ENCODE measurements around the gene GINS2.

The GINS2 gene

DNA sequence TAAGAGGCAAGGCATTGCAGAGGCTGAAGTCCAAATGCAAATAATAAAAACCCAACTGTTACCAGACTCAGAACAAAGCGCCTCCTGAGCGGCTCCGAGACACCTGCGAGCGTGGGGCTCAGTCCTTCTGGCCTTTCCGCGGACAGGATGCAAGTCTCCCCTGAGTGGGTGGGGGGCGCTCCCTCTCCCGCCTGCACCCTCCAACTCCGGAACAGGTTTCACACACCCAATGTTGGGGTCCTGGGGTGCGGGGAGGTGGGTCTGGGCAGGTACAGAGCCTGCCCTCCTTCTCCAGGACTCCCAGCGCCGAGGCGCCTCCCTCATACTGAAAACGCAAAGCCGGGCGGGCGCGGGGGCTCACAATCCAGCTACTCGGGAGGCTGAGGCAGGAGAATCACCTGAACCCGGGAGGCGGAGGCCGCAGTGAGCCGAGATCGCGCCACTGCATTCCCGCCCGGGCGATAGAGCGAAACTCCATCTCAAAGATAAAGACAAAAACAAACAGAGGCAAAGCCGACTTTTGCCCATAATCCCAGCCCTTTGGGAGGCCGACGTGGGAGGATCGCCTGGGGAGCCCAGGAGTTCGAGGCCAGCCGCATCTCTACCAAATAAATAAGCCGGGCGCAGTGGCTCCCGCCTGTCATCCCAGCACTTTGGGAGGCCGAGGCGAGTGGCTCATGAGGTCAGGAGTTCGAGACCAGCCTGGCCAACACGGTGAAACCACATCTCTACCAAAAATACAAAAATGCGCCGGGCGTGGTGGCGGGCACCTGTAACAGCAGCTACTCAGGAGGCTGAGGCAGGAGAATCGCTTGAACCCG lies 893 bp downstream of the GINS2 start:
- DNase-seq = peak; percentile 30

DNA sequence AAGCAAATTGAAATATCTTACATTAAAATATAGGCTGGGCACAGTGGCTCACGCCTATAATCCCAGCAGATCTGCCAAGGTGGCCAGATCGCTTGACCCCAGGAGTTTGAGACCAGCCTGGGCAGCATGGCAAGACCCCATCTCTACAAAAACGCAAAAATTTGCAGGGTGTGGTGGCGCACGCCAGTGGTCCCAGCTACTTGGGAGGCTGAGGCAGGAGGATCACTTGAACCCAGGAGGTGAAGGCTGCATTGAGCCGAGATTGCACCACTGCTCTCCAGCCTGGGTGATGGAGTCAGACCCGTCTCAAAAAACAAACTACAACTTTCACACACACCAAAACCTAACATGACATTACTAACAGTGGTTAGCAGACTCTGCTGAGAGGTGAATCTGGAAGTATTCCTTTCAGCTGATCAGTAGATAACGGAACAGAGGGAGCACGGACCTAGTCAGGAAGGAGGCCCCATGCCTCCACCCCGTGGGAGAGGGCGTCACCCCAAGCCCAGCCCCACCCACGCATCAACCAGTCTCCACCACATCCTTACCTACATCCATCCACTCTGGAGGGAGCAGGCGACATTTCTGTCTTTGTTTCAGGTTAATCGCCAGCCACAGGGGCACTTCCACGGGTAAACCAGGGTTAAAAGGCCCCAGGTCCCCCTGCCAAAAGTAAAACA lies 1.7 kb downstream of the GINS2 start:
- DNase-seq = peak; percentile 51

DNA sequence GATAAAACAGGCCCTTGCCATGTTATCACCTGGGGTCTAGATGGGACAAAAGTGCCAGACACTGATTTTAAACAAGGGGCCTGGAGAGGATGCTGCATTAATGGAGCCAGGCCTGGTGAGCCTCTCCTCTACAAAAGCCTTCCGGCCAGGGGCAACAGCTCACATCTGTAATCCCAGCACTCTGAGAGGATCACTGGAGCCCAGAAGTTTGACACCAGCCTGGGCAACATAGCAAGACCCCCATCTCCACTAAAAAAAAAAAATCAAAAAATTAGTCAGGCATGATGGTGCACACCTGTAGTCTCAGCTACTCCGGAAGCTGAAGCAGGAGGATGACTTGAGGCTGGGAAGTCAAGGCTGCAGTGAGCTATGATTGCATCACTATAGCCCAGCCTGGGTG lies 3.5 kb downstream of the GINS2 start:
- DNase-seq = no peak

DNA sequence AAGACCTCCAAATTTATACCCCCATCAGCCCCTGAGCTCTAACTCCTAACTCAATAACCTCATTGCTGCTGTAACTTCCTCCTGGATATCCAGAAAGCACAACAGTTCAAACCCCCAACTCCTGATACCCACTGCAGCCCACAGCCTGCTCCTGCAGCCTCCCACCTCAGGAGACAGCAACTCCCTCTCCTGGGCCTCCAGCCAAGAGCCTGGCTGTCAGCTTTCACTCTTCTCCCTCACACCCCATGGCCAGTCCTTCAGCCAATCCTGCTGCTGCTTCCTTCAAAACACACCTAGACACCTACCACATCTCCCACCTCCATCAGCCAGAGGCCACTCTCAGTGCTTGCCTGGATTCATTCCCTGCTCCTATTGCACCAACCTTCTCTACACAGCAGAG lies 5.4 kb downstream of the GINS2 start:
- no peak for DNase-seq

DNA sequence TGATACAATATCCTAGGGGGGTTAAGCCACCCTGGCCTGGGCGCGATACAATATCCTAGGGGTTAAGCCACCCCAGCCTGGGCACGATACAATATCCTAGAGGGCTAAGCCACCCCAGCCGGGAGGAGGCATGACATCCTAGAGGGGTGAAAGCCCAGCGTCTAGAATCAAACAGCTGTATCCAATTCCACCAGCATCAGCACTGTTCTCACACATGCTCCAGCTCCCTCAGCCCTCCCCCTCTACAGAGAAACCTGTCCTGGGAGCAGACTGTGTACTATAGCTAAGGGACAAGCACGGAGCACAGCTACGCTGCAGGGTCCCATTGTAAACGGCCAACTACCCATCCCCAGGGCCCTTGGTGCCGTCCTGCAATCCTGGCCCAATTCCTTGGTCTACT lies 6.2 kb downstream of the GINS2 start:
- no peak for DNase-seq

DNA sequence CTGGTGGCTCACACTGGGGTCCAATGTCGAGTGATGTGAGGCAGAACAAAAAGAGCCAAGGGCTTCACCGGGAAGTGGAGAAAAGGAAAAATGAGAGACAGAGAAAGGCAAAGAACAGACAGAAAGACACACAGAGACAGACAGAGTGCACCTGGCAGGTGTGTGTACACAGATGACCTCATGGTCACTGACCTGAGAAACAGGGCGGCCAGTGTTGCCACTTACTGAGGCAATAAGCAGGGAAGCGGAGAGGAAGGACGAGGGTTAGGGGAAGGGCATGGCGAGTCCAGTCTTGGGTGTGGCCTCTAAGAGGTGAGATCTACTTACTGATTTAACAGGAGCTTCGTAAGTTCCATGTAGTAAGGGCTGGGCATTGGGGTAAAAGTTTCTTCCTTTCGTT lies 7.5 kb downstream of the GINS2 start:
- DNase-seq = no peak

DNA sequence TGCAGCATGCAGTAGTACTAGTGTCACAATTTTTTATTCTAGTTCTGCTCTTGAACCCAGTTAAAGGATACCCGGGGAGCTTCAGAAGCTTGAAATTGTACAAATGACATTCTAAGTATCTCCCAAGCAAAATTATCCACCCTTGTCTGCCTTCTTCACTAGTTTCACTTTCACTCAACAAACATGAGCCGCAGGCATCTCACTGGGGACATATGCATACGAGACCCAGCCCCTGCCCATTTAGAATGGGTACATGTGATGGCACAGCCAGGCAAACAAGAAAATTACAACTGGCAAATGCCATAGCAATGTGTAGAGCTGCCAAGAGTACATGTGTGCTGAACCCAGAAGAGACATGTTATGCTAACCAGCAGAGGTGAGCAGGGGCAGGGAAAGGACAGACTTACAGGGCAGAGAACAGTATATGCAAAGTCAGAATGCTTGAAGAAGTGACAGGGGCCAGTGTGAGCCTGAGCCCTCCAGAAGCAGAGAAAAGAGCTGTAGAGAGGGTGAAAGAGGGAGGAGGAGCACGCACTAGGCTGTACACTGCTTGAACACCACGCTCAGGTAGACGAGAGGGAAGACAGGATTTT lies 8.3 kb downstream of the GINS2 start:
- no peak for DNase-seq

DNA sequence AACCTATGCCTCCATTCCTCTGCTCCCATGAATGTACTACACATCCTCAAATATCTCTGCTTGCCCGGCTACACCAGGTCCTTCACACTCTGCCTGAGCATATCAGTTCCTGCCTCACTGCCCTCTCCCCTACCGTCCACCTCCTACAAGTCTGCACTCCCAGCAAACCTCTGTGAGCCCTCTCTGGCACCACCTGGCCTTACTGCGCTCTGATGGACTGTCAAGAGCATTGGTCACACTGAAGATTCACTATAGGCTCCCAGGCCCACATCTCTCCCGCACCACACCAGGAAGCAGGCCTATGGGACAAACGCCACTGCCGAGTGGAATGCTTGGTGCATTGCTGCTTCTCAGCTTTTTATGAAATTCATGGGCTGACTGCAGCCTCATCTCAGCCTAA lies 8.9 kb downstream of the GINS2 start:
- DNase-seq = no peak

DNA sequence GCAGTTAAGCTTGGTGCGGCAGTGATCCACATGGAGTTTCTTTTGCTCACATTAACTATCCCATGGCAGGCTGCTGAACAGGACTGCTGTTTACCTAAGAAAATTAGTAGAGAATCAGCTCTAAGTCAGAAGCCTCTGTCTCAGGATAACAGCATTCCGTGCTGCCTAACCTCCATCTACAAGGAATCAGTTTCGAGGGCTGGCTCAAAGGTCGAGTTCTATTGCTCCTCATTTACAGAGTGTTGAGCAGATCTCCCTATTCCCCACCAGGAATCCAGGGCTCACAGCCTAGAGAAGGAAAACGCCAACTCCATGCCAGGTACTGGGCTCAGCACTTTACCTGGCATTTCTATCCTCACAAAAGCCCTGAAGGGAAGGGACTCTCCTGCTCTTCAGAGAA lies 9.9 kb downstream of the GINS2 start:
- no peak for DNase-seq

DNA sequence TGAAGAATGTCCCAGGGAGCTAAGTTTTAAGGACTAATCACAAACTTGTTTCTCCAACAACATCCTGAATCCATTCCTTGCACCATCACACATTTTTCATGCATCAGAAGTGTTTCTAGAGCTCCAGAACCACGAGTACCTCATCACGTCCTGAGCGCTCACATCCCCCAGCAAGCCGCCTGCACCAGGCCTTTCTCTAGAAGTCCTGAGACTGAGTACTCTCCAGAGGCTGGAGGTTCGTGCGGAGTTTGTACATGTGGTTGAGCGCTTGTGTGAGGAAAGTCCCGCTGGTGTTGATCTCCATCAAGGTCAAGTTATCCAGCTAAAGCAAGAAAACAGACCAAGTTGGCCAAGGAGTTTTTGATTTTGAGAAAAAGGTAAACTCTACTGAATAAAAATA lies 10.7 kb downstream of the GINS2 start:
- DNase-seq = no peak

DNA sequence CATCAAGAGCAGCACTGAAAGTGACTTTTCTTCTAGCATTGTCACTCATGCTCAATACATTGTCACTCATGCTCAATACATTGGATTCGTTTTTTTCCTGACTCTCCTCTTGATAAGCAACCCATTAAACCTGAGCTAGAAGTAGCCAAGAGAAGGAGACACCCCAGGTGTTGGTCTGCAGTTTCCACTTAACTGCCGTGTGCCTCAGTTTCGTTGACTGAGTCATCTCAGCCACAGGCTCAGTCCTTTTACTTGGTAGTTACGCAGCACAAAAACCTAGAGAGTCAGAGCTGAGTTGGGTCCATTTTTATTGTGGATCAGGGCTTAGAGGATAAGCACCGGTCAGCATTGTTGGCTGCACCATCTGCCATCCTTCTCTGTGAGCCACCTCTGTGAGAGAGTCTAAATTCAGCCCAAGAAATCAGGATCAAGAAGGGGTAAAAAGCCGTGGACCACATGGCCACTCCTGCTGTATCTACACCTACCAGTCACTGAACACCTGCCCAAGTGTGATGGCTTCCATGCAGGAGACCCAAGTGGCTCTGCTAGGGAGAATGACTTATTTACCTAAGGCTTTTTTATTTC lies 11.3 kb downstream of the GINS2 start:
- peak; percentile 22 for DNase-seq

DNA sequence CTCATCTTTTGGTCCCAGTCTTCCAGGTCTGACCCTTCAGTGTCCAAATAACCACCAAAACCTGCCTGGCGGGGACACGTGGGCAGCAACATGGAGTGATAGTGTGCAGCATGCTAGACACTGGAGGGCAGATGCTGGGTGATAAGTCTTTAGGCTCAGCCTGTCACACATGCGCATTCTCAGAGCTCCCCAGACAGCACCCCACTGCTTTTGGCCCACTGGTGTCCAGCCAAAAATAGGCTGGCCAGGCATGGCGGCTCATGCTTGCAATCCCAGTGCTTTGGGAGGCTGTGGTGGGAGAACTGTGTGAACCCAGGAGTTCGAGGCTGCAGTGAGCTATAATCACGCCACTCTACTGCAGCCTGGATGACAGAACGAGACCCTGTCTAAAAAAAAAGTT lies 12.3 kb downstream of the GINS2 start:
- DNase-seq = no peak

DNA sequence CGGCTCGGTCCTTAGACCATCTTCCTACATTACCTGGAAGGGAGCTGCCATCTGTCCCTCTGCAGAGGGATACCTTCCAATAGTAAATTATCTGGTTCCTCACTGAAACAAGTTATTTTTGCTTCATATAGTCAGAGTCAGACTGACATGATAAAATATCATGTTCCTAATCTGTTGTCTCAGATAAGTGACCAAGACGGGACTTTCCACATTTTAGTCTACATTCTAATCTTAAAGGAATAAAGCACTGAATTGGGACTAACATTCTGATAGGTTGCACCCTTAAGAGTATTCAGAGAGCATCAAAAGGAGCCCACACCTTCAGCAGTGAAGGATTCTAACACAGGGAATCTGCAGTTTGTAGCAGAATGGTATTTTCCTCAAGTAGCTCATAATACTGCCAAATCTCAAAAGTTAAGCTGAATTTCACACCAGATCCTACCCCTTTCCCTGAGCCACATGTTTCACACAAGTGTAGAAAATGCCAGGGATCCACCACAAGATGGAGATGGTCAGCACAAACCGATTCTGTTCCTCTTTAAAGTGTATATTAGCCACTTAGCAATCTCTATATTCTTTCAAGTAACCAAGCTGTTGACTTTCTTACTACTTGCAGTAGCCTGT lies 13.4 kb downstream of the GINS2 start:
- no peak for DNase-seq

DNA sequence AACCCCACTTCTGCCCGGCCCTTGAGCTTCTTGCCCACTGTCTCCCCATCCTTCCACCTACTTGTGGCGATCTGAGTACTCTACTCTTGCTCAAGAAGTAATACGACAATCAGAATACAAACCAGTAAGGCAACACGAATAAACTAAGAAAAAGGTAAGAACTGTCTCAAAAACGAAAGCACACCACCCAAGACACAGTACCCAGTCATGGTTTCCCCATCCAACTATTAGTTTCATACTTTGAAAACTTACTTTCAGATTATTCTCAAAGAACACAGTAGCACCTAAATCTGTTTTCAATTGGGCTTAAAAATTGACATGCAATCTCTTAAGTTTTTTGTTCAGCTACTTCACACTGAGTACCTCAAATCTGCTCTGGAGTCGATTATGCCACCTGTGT lies 13.9 kb downstream of the GINS2 start:
- no peak for DNase-seq

DNA sequence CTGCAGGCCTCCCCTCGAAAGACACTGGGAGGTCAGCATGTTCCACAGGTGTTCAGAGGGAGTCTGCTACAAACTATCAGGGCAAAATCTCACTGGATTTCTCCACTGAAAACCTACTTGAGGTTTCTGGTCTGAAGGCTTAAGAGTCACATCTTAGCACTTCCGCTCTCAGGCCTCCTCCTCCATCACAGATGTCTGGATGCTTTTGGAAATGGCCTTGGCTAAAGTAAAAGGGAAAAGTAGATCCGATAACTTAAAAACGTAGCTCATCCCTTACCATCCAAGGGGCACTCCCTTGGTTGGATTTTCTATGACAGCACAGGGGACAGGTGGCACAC lies 14.4 kb downstream of the GINS2 start:
- no peak for DNase-seq

DNA sequence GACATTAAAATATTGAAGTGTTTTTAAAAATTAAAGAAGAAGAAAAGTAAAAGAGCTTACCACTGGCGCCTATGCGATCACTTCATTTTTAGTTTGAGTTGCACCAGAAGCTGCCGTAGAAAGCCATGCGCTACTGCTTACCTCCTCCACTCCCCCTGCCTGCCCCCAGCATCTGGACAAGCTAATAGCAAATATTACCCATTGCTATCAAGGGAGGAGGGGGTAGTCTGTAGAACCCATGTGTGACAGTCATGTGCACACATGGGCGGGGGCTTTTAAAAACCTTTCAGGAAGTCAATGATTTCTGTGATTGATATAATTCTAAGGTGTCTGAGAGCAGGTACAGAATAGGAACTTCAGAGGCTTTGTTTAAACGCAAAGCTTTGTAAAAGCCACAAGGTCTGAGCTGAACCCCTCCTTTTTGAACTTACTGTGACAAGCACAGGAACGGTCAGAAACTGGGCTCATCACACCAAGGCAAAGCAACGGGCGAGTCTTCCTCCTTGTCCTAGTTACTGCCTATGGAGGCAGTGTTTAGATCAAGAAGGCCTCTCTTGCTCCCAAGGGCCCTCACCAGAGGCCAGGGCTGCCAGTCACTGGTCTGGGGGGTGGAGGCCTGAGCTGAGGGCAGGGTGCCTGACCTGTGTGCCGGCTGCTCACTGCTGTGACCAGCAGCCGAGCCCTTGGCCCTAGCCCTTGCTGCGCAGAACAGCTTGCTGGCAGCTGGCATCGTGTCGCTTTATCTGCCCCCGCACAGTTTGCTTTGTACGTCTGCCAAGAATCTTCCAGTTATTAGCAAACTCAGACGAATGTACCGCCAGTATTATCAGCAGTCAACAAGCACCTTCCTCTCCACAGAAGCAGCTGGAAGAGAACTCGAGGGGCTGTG lies 15.0 kb downstream of the GINS2 start:
- DNase-seq = no peak

DNA sequence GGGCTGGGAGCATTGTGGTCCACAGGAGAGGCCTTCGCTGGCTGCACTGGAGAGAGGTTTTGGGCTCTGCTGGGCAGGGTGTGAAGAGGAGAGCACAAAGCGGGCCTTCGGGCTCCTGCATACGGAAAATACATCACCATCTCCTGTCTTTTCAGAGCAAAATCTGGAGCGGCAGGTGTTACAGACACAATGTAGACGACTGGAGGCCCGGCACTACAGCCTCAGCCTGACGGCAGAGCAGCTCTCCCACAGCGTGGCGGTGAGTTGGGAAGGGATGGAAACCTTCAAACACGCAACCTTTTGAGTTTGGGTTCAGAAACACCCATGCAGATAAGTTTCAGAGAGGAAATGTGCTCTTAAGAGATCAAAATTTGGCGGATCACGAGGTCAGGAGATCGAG lies 17.9 kb downstream of the GINS2 start:
- no peak for DNase-seq

DNA sequence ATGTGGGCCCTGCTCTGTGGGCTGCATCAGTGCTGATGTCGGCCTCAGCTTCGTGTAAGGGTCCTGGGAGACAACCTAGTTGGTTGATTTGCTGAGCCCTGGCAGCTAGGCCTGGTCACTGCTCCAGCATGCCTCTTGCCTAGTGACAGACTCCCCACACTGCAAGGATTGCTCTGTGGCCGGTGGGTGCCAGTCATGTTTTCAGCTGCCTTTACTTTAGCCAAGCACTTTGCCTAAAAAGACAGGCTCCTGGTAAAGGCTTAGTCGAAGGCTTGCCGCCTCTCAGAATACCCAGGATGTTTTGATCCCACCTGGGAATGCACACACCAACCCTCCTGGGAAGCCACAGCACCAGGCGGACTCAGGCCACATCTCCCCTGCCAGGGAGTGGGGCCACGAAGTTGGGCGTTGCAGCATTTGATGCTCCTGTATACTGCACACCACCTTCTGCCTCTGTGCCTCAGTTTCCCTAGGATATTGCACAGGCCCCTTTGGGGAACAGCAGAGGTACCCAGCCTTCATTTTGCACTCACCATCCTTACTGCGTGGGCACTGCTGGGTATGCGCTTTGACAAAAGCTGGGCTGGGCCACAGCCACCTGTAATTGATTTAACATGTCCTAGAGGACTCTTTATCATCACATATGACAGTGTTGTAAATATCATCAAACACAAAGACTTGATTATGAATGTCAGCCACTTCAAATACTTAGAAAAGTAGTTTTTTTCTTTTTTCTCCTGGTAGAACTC lies 19.9 kb downstream of the GINS2 start:
- DNase-seq = no peak

DNA sequence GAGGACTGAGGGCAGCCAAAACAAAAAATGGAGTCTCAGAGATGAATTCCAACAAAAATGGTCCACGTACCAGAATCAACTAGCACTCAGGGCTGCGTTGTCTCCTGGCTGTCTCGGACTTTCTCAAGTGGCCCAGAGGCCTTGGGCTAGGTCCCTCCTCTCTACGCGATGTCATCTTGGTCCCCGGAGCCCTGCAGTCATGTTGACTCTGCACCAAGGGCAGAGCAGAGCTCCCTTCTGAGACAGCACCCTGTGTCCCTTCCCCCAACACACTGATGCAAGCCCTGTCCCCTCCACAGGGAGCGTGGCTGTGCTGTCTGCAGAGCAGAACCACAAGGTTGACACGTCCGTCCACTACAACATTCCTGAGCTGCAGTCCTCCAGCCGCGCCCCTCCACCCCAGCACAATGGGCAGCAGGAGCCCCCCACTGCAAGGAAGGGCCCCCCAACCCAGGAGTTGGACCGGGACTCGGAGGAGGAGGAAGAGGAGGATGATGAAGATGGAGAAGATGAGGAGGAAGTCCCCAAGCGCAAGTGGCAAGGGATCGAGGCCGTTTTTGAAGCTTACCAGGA lies 20.8 kb downstream of the GINS2 start:
- no peak for DNase-seq

DNA sequence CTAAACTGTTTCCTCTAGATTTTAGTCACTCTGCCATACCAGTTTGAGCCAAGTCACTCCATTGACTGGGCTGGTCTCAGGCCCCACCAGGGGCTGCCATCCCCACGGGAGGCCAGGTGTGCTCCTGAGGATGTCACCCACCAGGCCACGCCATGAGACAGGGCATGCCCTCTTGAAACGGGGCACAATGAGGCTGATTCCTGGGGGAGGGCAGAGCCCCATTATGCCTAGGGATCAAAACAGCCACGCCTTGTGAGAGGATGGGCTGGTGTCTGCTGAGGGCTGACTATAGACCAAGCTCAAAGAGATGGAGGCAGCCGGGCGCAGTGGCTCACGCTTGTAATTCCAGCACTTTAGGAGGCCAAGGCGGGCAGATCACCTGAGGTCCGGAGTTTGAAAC lies 21.5 kb downstream of the GINS2 start:
- DNase-seq = no peak

DNA sequence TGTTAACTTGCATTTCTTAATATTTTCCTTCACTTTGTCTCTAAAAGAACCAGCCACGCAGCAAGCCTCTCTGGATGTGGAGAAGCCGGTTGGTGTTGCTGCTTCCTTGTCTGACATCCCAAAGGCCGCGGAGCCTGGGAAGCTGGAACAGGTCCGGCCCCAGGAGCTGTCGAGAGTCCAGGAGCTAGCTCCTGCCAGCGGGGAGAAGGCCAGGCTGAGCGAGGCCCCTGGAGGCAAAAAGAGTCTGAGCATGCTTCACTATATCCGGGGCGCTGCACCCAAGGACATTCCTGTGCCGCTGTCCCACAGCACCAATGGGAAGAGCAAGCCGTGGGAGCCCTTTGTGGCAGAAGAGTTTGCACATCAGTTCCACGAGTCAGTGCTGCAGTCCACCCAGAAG lies 22.8 kb downstream of the GINS2 start:
- no peak for DNase-seq

DNA sequence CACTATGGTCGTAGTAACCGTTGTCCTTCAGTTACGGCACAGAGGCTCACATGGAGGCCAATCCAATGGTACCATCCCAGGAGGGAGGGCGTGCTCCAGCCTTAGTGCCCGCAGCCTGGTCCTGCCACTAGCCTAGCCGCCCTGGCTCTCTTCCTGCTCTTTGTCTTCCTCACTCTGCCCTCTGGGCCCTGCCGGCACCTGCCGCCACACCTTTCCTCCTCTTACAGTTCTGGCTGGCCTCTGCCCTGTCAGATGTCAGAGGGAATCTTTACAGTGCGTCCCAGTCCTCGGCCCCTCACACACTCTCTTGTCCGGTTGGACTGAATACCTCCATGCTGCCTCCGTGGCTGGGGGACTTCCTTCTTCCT lies 23.4 kb downstream of the GINS2 start:
- DNase-seq = no peak
